ENCODE results near the gene GALNTL6.
A peak's percentile ranks its signal among the peaks of the same experiment; 100 is the strongest.

GALNTL6 gene

GRCh38 chr4:172207886-172208285 lies 394.7 kb downstream of the GALNTL6 start:
- no peak overlapping the region for H3K4me3 ChIP-seq (ENCODE audit: insufficient read depth in 1 of 2, low read depth in 1 of 2, low read length in 2 of 2)

DNA sequence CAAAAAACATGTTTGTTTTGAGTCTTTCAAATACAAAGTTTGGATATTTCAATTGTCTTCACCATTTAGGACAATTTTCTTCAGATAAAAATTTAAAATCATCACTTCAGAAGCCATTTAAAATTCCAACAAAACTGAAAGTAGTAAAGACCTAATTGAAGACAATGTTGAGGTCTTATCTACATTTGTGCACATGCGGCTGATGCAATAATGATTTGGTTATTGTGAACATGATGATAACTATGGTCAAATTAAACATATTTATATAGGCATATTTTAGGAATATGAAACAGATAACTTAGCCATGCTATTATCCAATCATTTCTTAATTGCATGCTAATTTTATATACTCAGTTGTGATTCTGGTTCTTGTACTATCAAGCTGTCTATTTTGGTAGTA lies 407.5 kb downstream of the GALNTL6 start:
- Histone ChIP-seq H2BK12ac (ENCODE audit: low read length in 2 of 2) (no peak overlapping the region), H3K9ac (ENCODE audit: low read length) (no peak overlapping the region), H3K36me3 (ENCODE audit: control insufficient read depth in 1 of 2, insufficient read depth in 2 of 2, low read depth in 1 of 2, low read length in 2 of 2) (no peaks in the 10 kb centered on the region), H2AK5ac (ENCODE audit: low read length, severe bottlenecking) (no peak overlapping the region), H3K27ac (ENCODE audit: low read length, poor library complexity, severe bottlenecking) (no peak overlapping the region), H2AFZ (ENCODE audit: low read depth, low read length) (no peak overlapping the region), H3K14ac (ENCODE audit: low read length in 2 of 2) (no peak overlapping the region), H3K4ac (ENCODE audit: low read depth in 1 of 2, low read length in 2 of 2) (no peak overlapping the region), H2BK120ac (ENCODE audit: low read depth, low read length) (no peak overlapping the region), H4K91ac (ENCODE audit: low read length) (no peak overlapping the region), H3K4me3 (ENCODE audit: insufficient read depth in 1 of 2, low read depth in 1 of 2, low read length in 2 of 2) (no peak overlapping the region), H3K23ac (ENCODE audit: low read length in 2 of 2) (no peak overlapping the region), H2BK15ac (ENCODE audit: low read depth, poor library complexity, severe bottlenecking) (no peak overlapping the region), H3K4me2 (ENCODE audit: low read length, poor library complexity, severe bottlenecking) (no peak overlapping the region), H3K18ac (ENCODE audit: low read depth in 1 of 2, low read length in 2 of 2) (no peak overlapping the region), H4K8ac (ENCODE audit: low read length) (no peak overlapping the region), H3K4me1 (ENCODE audit: control insufficient read depth, insufficient read depth, low read depth, low read length) (no peaks in the 10 kb centered on the region), H3K27me3 (ENCODE audit: control insufficient read depth in 1 of 2, insufficient read depth in 1 of 2, low read length in 2 of 2) (no peaks in the 10 kb centered on the region), H3K79me1 (replicated peaks; ENCODE audit: low read length, poor library complexity, severe bottlenecking) (no peaks in the 10 kb centered on the region), H2BK5ac (ENCODE audit: low read depth, low read length, poor library complexity, severe bottlenecking) (no peak overlapping the region), H3K9me3 (ENCODE audit: control insufficient read depth, low read length) (no peaks in the 10 kb centered on the region)
- no peak for DNase-seq
- WGBS: no CpG with 5 or more reads among the region's 1 CpG

More at GRCh38 chr4:172207886-172208285, 394.7 kb downstream of the GALNTL6 start:
- H3K4ac ChIP-seq (ENCODE audit: low read depth in 1 of 2, low read length in 2 of 2): no peak overlapping the region
- H2BK120ac ChIP-seq (ENCODE audit: low read depth, low read length): no peak overlapping the region
- H3K9me3 ChIP-seq (ENCODE audit: control insufficient read depth, low read length): no peaks in the 10 kb centered on the region
- no peaks in the 10 kb centered on the region for H3K36me3 ChIP-seq (ENCODE audit: control insufficient read depth in 1 of 2, insufficient read depth in 2 of 2, low read depth in 1 of 2, low read length in 2 of 2)
- no peaks in the 10 kb centered on the region for H3K4me1 ChIP-seq (ENCODE audit: control insufficient read depth, insufficient read depth, low read depth, low read length)
- H4K91ac ChIP-seq (ENCODE audit: low read length): no peak overlapping the region
- H3K4me2 ChIP-seq (ENCODE audit: low read length, poor library complexity, severe bottlenecking): no peak overlapping the region
- no peak overlapping the region for H4K8ac ChIP-seq (ENCODE audit: low read length)
- H3K18ac ChIP-seq (ENCODE audit: low read depth in 1 of 2, low read length in 2 of 2): no peak overlapping the region
- H3K79me1 ChIP-seq (replicated peaks; ENCODE audit: low read length, poor library complexity, severe bottlenecking): no peaks in the 10 kb centered on the region
- H2BK15ac ChIP-seq (ENCODE audit: low read depth, poor library complexity, severe bottlenecking): no peak overlapping the region
- no peak overlapping the region for H3K23ac ChIP-seq (ENCODE audit: low read length in 2 of 2)
- no peak overlapping the region for H2AK5ac ChIP-seq (ENCODE audit: low read length, severe bottlenecking)
- DNase-seq: no peak
- no peak overlapping the region for H2BK12ac ChIP-seq (ENCODE audit: low read length in 2 of 2)
- no peak overlapping the region for H3K27ac ChIP-seq (ENCODE audit: low read length, poor library complexity, severe bottlenecking)
- H3K9ac ChIP-seq (ENCODE audit: low read length): no peak overlapping the region
- WGBS: 65% methylated on average over 3 of the region's 3 CpGs
- H2AFZ ChIP-seq (ENCODE audit: low read depth, low read length): no peak overlapping the region
- H2BK5ac ChIP-seq (ENCODE audit: low read depth, low read length, poor library complexity, severe bottlenecking): no peak overlapping the region
- no peaks in the 10 kb centered on the region for H3K27me3 ChIP-seq (ENCODE audit: control insufficient read depth in 1 of 2, insufficient read depth in 1 of 2, low read length in 2 of 2)
- H3K14ac ChIP-seq (ENCODE audit: low read length in 2 of 2): no peak overlapping the region

DNA sequence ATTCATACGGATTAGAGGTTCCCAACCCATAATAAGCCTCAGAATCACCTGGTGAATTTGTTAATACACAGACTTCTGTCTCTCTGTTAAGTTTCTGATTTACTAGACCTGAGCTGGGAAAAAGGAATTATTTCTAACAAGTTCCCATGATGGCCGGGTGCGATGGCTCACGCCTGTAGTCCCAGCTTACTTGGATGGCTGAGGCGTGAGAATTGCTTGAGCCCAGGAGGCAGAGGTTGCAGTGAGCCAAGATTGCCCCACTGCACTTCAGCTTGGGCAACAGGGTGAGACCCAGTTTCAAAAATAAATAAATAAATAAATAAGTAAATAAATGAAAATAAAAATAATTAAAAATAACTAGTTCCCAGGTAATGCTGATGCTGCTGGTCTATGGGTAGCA lies 412.3 kb downstream of the GALNTL6 start:
- H2BK120ac ChIP-seq (ENCODE audit: low read depth, low read length): no peak overlapping the region
- no peak for DNase-seq
- H2AFZ ChIP-seq (ENCODE audit: low read depth, low read length): no peak overlapping the region
- no peak overlapping the region for H3K4me3 ChIP-seq (ENCODE audit: insufficient read depth in 1 of 2, low read depth in 1 of 2, low read length in 2 of 2)
- H3K27ac ChIP-seq (ENCODE audit: low read length, poor library complexity, severe bottlenecking): no peak overlapping the region
- H3K4ac ChIP-seq (ENCODE audit: low read depth in 1 of 2, low read length in 2 of 2): no peak overlapping the region
- no peaks in the 10 kb centered on the region for H3K9me3 ChIP-seq (ENCODE audit: control insufficient read depth, low read length)
- no peak overlapping the region for H3K18ac ChIP-seq (ENCODE audit: low read depth in 1 of 2, low read length in 2 of 2)
- no peak overlapping the region for H2BK12ac ChIP-seq (ENCODE audit: low read length in 2 of 2)
- H3K79me1 ChIP-seq (replicated peaks; ENCODE audit: low read length, poor library complexity, severe bottlenecking): no peaks in the 10 kb centered on the region
- H3K4me1 ChIP-seq (ENCODE audit: control insufficient read depth, insufficient read depth, low read depth, low read length): no peaks in the 10 kb centered on the region
- no peak overlapping the region for H3K4me2 ChIP-seq (ENCODE audit: low read length, poor library complexity, severe bottlenecking)
- no peak overlapping the region for H4K91ac ChIP-seq (ENCODE audit: low read length)
- no peak overlapping the region for H2BK5ac ChIP-seq (ENCODE audit: low read depth, low read length, poor library complexity, severe bottlenecking)
- no peak overlapping the region for H3K14ac ChIP-seq (ENCODE audit: low read length in 2 of 2)
- H2BK15ac ChIP-seq (ENCODE audit: low read depth, poor library complexity, severe bottlenecking): no peak overlapping the region
- H3K36me3 ChIP-seq (ENCODE audit: control insufficient read depth in 1 of 2, insufficient read depth in 2 of 2, low read depth in 1 of 2, low read length in 2 of 2): no peaks in the 10 kb centered on the region
- H3K27me3 ChIP-seq (ENCODE audit: control insufficient read depth in 1 of 2, insufficient read depth in 1 of 2, low read length in 2 of 2): no peaks in the 10 kb centered on the region
- H2AK5ac ChIP-seq (ENCODE audit: low read length, severe bottlenecking): no peak overlapping the region
- H4K8ac ChIP-seq (ENCODE audit: low read length): no peak overlapping the region
- H3K23ac ChIP-seq (ENCODE audit: low read length in 2 of 2): no peak overlapping the region
- H3K9ac ChIP-seq (ENCODE audit: low read length): no peak overlapping the region
- WGBS: 94% methylated on average over 4 of the region's 5 CpGs

GRCh38 chr4:172232966-172233365 lies 419.8 kb downstream of the GALNTL6 start:
- no peaks in the 10 kb centered on the region for H3K79me1 ChIP-seq (replicated peaks; ENCODE audit: low read length, poor library complexity, severe bottlenecking)
- no peak overlapping the region for H2BK12ac ChIP-seq (ENCODE audit: low read length in 2 of 2)
- 41% methylated on average over 3 of the region's 5 CpGs for whole genome bisulfite sequencing
- no peak overlapping the region for H4K8ac ChIP-seq (ENCODE audit: low read length)
- H2BK15ac ChIP-seq (ENCODE audit: low read depth, poor library complexity, severe bottlenecking): no peak overlapping the region
- H4K91ac ChIP-seq (ENCODE audit: low read length): no peak overlapping the region
- no peak overlapping the region for H3K23ac ChIP-seq (ENCODE audit: low read length in 2 of 2)
- no peak overlapping the region for H2BK120ac ChIP-seq (ENCODE audit: low read depth, low read length)
- H2AFZ ChIP-seq (ENCODE audit: low read depth, low read length): no peak overlapping the region
- H3K27me3 ChIP-seq (ENCODE audit: control insufficient read depth in 1 of 2, insufficient read depth in 1 of 2, low read length in 2 of 2): no peaks in the 10 kb centered on the region
- H2AK5ac ChIP-seq (ENCODE audit: low read length, severe bottlenecking): no peak overlapping the region
- no peak overlapping the region for H3K4me2 ChIP-seq (ENCODE audit: low read length, poor library complexity, severe bottlenecking)
- no peak overlapping the region for H3K18ac ChIP-seq (ENCODE audit: low read depth in 1 of 2, low read length in 2 of 2)
- no peak overlapping the region for H3K4me3 ChIP-seq (ENCODE audit: insufficient read depth in 1 of 2, low read depth in 1 of 2, low read length in 2 of 2)
- no peaks in the 10 kb centered on the region for H3K4me1 ChIP-seq (ENCODE audit: control insufficient read depth, insufficient read depth, low read depth, low read length)
- no peaks in the 10 kb centered on the region for H3K9me3 ChIP-seq (ENCODE audit: control insufficient read depth, low read length)
- H3K14ac ChIP-seq (ENCODE audit: low read length in 2 of 2): no peak overlapping the region
- DNase-seq: peak; percentile 16
- H3K27ac ChIP-seq (ENCODE audit: low read length, poor library complexity, severe bottlenecking): no peak overlapping the region
- H3K4ac ChIP-seq (ENCODE audit: low read depth in 1 of 2, low read length in 2 of 2): no peak overlapping the region
- H3K36me3 ChIP-seq (ENCODE audit: control insufficient read depth in 1 of 2, insufficient read depth in 2 of 2, low read depth in 1 of 2, low read length in 2 of 2): no peaks in the 10 kb centered on the region
- no peak overlapping the region for H3K9ac ChIP-seq (ENCODE audit: low read length)
- no peak overlapping the region for H2BK5ac ChIP-seq (ENCODE audit: low read depth, low read length, poor library complexity, severe bottlenecking)
